Calu3 (cell line): ENCODE results near the gene IL1RL2. TPM values are rescaled to one million over a fixed set of nuclear protein-coding genes. Genes with fewer than 3 reads are reported as not detected.

ENCODE experiments used
- BruUV-seq: library from RNA; stranded (reverse); fragments of 400-500 nt; replicated peaks from 2 replicates; lab custom pipeline; 2021; lab: Mats Ljungman, UMichigan
- CTCF ChIA-PET: fragments of 300-600 bp; sonication (Branson Sonifier 250); formaldehyde crosslinking; loops from one replicate; lab custom pipeline; 2022; ENCODE audit warnings: antibody characterized with exemption; lab: Charles Lee
- DNase-seq: peaks from one replicate; pipeline ENCODE4 v3.0.0; 2022
- H3K27ac Mint-ChIP-seq: one replicate; pipeline ENCODE4 v1.8.0; 2022; ENCODE audit warnings: mixed read lengths; ENCODE audit not compliant: unreplicated experiment
- H3K27me3 Mint-ChIP-seq: one replicate; pipeline ENCODE4 v1.8.0; 2022; ENCODE audit warnings: mixed read lengths; ENCODE audit not compliant: unreplicated experiment
- H3K36me3 Mint-ChIP-seq: one replicate; pipeline ENCODE4 v1.8.0; 2022; ENCODE audit warnings: mild to moderate bottlenecking, moderate library complexity, mixed read lengths; ENCODE audit not compliant: insufficient read depth, unreplicated experiment
- H3K4me1 Mint-ChIP-seq: one replicate; pipeline ENCODE4 v1.8.0; 2022; ENCODE audit warnings: mild to moderate bottlenecking, low read depth, mixed read lengths; ENCODE audit not compliant: unreplicated experiment
- H3K4me3 Mint-ChIP-seq: one replicate; pipeline ENCODE4 v1.8.0; 2022; ENCODE audit warnings: mild to moderate bottlenecking, low read depth, moderate library complexity, mixed read lengths; ENCODE audit not compliant: unreplicated experiment
- H3K9me3 Mint-ChIP-seq: one replicate; pipeline ENCODE4 v1.8.0; 2022; ENCODE audit warnings: low read depth, mixed read lengths; ENCODE audit not compliant: unreplicated experiment
- intact Hi-C: fragments of 100-400 bp; cut with micrococcal nuclease; formaldehyde crosslinking; loops from one replicate; pipeline ENCODE4 v1.10.0; 2022; ENCODE audit not compliant: unreplicated experiment
- total RNA-seq: library from RNA; stranded (reverse); gene quantifications from 2 replicates; pipeline ENCODE4 v1.2.3, GENCODE V29; 2022
- TF ChIP-seq, protein P1 (sequence below): fragments of 200-600 bp; IDR thresholded peaks from one replicate; pipeline ENCODE4 v1.8.0; 2022; ENCODE audit warnings: antibody characterized with exemption; ENCODE audit not compliant: unreplicated experiment

IL1RL2 gene
- total RNA-seq, 1 experiment from 2014 or later = 0.68 TPM

DNA sequence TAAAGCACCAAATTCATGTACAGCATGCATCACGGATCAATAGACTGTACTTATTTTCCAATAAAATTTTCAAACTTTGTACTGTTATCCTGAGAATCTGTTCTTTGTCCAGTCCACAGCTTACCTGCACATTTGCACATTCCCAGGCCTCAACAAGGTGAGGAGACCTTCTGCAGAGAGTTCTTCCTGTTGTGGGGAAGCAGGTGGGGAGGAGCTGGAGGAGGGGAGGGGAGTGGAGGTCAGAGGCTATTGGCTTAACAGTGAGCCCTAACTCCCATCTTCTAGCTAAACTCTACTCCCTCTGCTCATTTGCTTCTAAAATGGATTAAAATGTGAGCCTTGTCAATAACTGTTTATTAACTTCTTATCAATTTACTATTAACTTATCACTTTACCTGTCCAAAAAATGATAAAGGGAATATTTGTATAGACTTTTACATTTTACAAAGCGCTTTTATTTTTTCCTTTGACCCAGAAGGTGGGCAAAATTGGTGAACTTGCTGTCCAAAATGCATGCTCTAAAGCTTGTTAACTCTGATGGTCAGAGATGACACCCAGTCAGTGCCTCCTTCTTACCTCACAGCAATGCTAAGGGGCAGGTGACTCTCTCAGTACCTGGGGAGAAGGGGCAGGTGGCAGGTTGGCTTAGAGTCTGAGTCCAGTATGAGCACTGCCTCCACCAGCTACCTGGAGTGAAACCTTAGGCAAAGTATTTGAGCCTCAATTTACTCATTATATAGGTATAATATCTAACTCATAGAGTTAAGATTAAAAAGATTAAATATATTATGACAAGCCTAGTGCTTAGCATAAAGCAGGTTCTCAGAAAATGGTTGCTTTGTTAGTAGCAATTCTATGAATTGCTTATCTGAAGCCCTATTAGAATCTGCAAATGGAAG is 6.8 kb upstream of the IL1RL2 start:
- Mint-ChIP-seq H3K36me3 (no peaks in the 10 kb centered on the region), H3K9me3 (no peaks in the 10 kb centered on the region), H3K27me3 (no peaks in the 10 kb centered on the region), H3K4me1 (no peaks in the 10 kb centered on the region), H3K27ac (no peak overlapping the region), H3K4me3 (no peak overlapping the region)
- intact Hi-C loops = no loop called here
- CTCF ChIA-PET = no interaction called here
- no peak for DNase-seq
- TF ChIP-seq, protein P1, sequence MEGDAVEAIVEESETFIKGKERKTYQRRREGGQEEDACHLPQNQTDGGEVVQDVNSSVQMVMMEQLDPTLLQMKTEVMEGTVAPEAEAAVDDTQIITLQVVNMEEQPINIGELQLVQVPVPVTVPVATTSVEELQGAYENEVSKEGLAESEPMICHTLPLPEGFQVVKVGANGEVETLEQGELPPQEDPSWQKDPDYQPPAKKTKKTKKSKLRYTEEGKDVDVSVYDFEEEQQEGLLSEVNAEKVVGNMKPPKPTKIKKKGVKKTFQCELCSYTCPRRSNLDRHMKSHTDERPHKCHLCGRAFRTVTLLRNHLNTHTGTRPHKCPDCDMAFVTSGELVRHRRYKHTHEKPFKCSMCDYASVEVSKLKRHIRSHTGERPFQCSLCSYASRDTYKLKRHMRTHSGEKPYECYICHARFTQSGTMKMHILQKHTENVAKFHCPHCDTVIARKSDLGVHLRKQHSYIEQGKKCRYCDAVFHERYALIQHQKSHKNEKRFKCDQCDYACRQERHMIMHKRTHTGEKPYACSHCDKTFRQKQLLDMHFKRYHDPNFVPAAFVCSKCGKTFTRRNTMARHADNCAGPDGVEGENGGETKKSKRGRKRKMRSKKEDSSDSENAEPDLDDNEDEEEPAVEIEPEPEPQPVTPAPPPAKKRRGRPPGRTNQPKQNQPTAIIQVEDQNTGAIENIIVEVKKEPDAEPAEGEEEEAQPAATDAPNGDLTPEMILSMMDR = no peak
- no TSS peak for BruUV-seq

DNA sequence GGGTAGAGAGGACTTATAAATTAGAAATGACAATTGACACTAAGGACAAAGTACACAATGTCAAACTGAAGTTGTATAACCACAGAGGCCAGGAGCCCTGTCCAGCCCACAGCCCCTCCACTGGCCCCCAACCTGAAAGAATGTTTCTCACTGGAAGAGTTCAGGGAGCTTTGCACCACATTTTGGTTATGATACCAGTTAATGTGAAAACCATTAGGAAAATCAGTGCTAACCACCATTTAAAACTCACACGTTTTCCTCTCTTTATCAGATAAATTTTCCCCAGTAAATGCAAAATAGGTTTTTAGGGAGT is 6.2 kb upstream of the IL1RL2 start:
- Mint-ChIP-seq H3K27me3 (no peaks in the 10 kb centered on the region), H3K36me3 (no peaks in the 10 kb centered on the region), H3K9me3 (no peaks in the 10 kb centered on the region), H3K4me1 (no peaks in the 10 kb centered on the region), H3K4me3 (no peak overlapping the region), H3K27ac (no peak overlapping the region)
- CTCF ChIA-PET = no interaction called here
- intact Hi-C loops = no loop called here
- TF ChIP-seq, protein P1 = no peak
- DNase-seq = no peak
- BruUV-seq = no TSS peak

DNA sequence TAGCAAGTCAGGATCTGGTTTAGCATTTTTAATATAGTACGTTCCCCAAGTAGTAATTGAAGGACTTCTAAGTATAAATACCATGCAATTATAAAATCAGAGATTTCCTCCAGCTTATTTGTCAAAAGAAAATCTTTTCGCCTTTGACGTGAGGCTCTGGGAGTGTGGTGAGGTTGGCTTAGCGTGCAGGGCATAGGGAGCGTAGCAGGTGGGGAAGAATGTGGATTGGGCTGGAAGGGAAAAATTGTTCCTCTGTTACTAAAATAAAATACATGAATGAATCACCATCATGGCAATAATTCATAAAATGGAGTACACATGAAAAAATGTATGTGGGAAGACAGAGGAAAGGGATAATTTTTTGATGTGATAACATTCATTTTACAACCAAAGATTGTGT is 5.4 kb upstream of the IL1RL2 start:
- Mint-ChIP-seq H3K27me3 (no peaks in the 10 kb centered on the region), H3K4me1 (no peaks in the 10 kb centered on the region), H3K4me3 (no peak overlapping the region), H3K36me3 (no peaks in the 10 kb centered on the region), H3K9me3 (no peaks in the 10 kb centered on the region), H3K27ac (no peak overlapping the region)
- no TSS peak for BruUV-seq
- intact Hi-C loops = no loop called here
- TF ChIP-seq, protein P1 = no peak
- CTCF ChIA-PET = interaction anchor here (0.9 kb wide), 1 partner anchor 182 kb away, joined by 3 read pairs; no protein-coding TSS in a partner anchor
- DNase-seq = no peak

DNA sequence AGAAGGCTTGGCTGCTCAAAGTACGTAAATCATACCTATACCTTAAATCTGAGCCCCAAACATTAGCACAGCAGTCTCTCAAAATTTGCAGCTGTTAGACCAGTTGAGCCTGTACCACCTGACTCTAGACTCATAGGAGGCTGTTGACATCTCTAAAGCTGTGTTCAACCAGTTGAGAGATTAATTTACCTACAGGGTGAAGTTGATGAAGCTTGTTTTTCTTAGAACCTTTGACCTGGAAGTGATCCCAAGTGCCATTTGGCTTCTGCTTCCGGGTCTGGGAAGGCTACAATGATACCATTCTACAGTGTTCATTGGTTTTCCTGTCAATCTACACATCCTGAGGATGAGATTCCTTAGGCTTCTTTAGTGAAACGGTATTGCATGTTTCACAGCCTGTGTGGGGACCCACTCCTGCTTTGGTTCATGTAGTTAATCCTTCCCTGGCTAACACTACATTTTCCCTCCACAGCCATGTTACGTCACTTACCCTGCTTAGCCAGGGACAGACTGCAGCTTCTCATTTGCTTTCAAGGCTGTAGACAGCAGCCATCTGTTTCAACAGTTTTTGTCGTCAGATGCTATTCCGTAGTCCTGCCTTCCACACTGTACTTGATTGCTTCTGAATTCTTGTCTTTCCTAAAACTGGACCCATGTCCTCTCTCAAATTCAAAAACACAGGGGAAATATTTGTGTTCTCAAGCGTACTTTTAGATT is 4.7 kb upstream of the IL1RL2 start:
- Mint-ChIP-seq H3K4me3 (no peak overlapping the region), H3K36me3 (no peaks in the 10 kb centered on the region), H3K27me3 (no peaks in the 10 kb centered on the region), H3K4me1 (no peaks in the 10 kb centered on the region), H3K27ac (no peak overlapping the region), H3K9me3 (no peaks in the 10 kb centered on the region)
- intact Hi-C loops = no loop called here
- TF ChIP-seq, protein P1 = no peak
- no TSS peak for BruUV-seq
- DNase-seq = no peak
- CTCF ChIA-PET = interaction anchor here (0.9 kb wide), 1 partner anchor 183 kb away, joined by 3 read pairs; no protein-coding TSS in a partner anchor
